Activated naive CD8-positive, alpha-beta T cell treated with anti-CD3 and anti-CD28 coated beads, Interleukin-2, amount 10 ng/mL, durations not matched to agents 7 days and 5 days (primary cell): Measurements from ENCODE around the gene TIGD3. TPM values are rescaled to one million over a fixed set of nuclear protein-coding genes. Genes with fewer than 3 reads are reported as not detected.

Experiments
- ATAC-seq: fragments of 150-1000 bp; cut with Tn5 transposase; one replicate; pipeline ENCODE4 v1.10.0; 2021; ENCODE audit warnings: low read depth, moderate library complexity
- POLR2A ChIA-PET: fragments of 350-600 bp; sonication (Branson Sonifier 250); formaldehyde crosslinking; loops from one replicate; lab custom pipeline; 2021; ENCODE audit warnings: antibody characterized with exemption; lab: Charles Lee
- DNase-seq: peaks from one replicate; pipeline ENCODE4 v3.0.0; 2021
- H3K27ac Mint-ChIP-seq: one replicate; pipeline ENCODE4 v1.8.0; 2022; ENCODE audit warnings: mild to moderate bottlenecking, mixed read lengths
- H3K27me3 Mint-ChIP-seq: one replicate; pipeline ENCODE4 v1.8.0; 2022; ENCODE audit warnings: mild to moderate bottlenecking, moderate library complexity, mixed read lengths
- H3K36me3 Mint-ChIP-seq: one replicate; pipeline ENCODE4 v1.8.0; 2021; ENCODE audit warnings: mild to moderate bottlenecking, mixed read lengths
- H3K4me1 Mint-ChIP-seq: one replicate; pipeline ENCODE4 v1.8.0; 2021; ENCODE audit warnings: mixed read lengths
- H3K4me3 Mint-ChIP-seq: one replicate; pipeline ENCODE4 v1.8.0; 2022; ENCODE audit warnings: mild to moderate bottlenecking, moderate library complexity, mixed read lengths
- H3K9me3 Mint-ChIP-seq: one replicate; pipeline ENCODE4 v1.8.0; 2021; ENCODE audit warnings: mixed read lengths
- total RNA-seq, 2 experiments: library from RNA; stranded (reverse); gene quantifications; one replicate each; pipeline ENCODE4 v1.2.3, GENCODE V29; 2021

The TIGD3 gene
- total RNA-seq: 1 to 10 TPM in 1 of 2 experiments, under 1 TPM in 1; 0.97 to 1.2 TPM

GRCh38 chr11:65354265-65355012 lies at the start of gene TIGD3:
Gene TIGD3, plus strand, starts transcription at chr11:65354751. Its CDS starts 1,058 bp downstream, at chr11:65355809.
- POLR2A ChIA-PET: interaction anchor here (0.7 to 1.1 kb wide), 2 partner anchors 21 to 212 kb away, joined by 3 to 4 read pairs; partner anchors contain the start of gene DPF2
- Mint-ChIP-seq H3K9me3 (no peaks in the 10 kb centered on the region), H3K27ac (peak within 1 kb of the TSS; percentile 91), H3K4me3 (peak within 1 kb of the TSS; percentile 93), H3K36me3 (peaks cover 7% of the 10 kb centered on the region), H3K27me3 (no peaks in the 10 kb centered on the region), H3K4me1 (peaks cover 14% of the 10 kb centered on the region)
- ATAC-seq (peak; percentile 97), DNase-seq (peak; percentile 97)

GRCh38 chr11:65305501-65306268 lies 48.9 kb upstream of the TIGD3 start:
- no peak overlapping the region for H3K27ac Mint-ChIP-seq
- no peak overlapping the region for H3K4me3 Mint-ChIP-seq
- DNase-seq: no peak
- H3K36me3 Mint-ChIP-seq: peaks cover 9% of the 10 kb centered on the region
- POLR2A ChIA-PET: no interaction called here
- no peaks in the 10 kb centered on the region for H3K4me1 Mint-ChIP-seq
- ATAC-seq: no peak
- no peaks in the 10 kb centered on the region for H3K27me3 Mint-ChIP-seq
- no peaks in the 10 kb centered on the region for H3K9me3 Mint-ChIP-seq

GRCh38 chr11:65307298-65308229 lies 47.0 kb upstream of the TIGD3 start:
- H3K27me3 Mint-ChIP-seq: no peaks in the 10 kb centered on the region
- H3K27ac Mint-ChIP-seq: no peak overlapping the region
- peaks cover 9% of the 10 kb centered on the region for H3K36me3 Mint-ChIP-seq
- H3K4me1 Mint-ChIP-seq: no peaks in the 10 kb centered on the region
- no peak for DNase-seq
- no peaks in the 10 kb centered on the region for H3K9me3 Mint-ChIP-seq
- no peak for ATAC-seq
- H3K4me3 Mint-ChIP-seq: no peak overlapping the region
- POLR2A ChIA-PET: no interaction called here

- Mint-ChIP-seq H3K4me1 (no peaks in the 10 kb centered on the region), H3K4me3 (no peak overlapping the region), H3K9me3 (no peaks in the 10 kb centered on the region), H3K27ac (no peak overlapping the region), H3K36me3 (peaks cover 9% of the 10 kb centered on the region), H3K27me3 (peaks cover 4% of the 10 kb centered on the region)
- no peak for ATAC-seq
- DNase-seq: no peak
- POLR2A ChIA-PET: interaction anchor here (0.6 to 1.4 kb wide), 2 partner anchors 12 to 164 kb away, joined by 3 read pairs; no protein-coding TSS in a partner anchor
Observed at GRCh38 chr11:65308281-65308891, 46.2 kb upstream of the TIGD3 start.

- peaks cover 3% of the 10 kb centered on the region for H3K4me1 Mint-ChIP-seq
- H3K27me3 Mint-ChIP-seq: peaks cover 10% of the 10 kb centered on the region
- POLR2A ChIA-PET: interaction anchor here (0.6 to 1.4 kb wide), 2 partner anchors 13 to 165 kb away, joined by 3 read pairs; no protein-coding TSS in a partner anchor
- no peak for ATAC-seq
- no peaks in the 10 kb centered on the region for H3K9me3 Mint-ChIP-seq
- H3K27ac Mint-ChIP-seq: no peak overlapping the region
- DNase-seq: no peak
- peaks cover 4% of the 10 kb centered on the region for H3K36me3 Mint-ChIP-seq
- no peak overlapping the region for H3K4me3 Mint-ChIP-seq
Observed at GRCh38 chr11:65309006-65309405, 45.5 kb upstream of the TIGD3 start.

GRCh38 chr11:65310215-65310614 lies 44.3 kb upstream of the TIGD3 start:
- Mint-ChIP-seq H3K36me3 (no peaks in the 10 kb centered on the region), H3K4me1 (peaks cover 3% of the 10 kb centered on the region), H3K27me3 (peaks cover 13% of the 10 kb centered on the region), H3K27ac (no peak overlapping the region), H3K4me3 (no peak overlapping the region), H3K9me3 (no peaks in the 10 kb centered on the region)
- DNase-seq (no peak), ATAC-seq (no peak)
- POLR2A ChIA-PET: interaction anchor here (0.6 kb wide), 1 partner anchor 113 kb away, joined by 4 read pairs; no protein-coding TSS in a partner anchor

- H3K27ac Mint-ChIP-seq: no peak overlapping the region
- DNase-seq: no peak
- H3K27me3 Mint-ChIP-seq: peaks cover 13% of the 10 kb centered on the region
- H3K4me3 Mint-ChIP-seq: no peak overlapping the region
- no peaks in the 10 kb centered on the region for H3K36me3 Mint-ChIP-seq
- H3K9me3 Mint-ChIP-seq: no peaks in the 10 kb centered on the region
- POLR2A ChIA-PET: interaction anchor here (0.6 kb wide), 1 partner anchor 113 kb away, joined by 4 read pairs; no protein-coding TSS in a partner anchor
- no peak for ATAC-seq
- H3K4me1 Mint-ChIP-seq: peaks cover 4% of the 10 kb centered on the region
Observed at GRCh38 chr11:65310736-65311135, 43.8 kb upstream of the TIGD3 start.

- no peak overlapping the region for H3K4me3 Mint-ChIP-seq
- ATAC-seq (no peak), DNase-seq (no peak)
- H3K27ac Mint-ChIP-seq: no peak overlapping the region
- peaks cover 6% of the 10 kb centered on the region for H3K4me1 Mint-ChIP-seq
- H3K36me3 Mint-ChIP-seq: no peaks in the 10 kb centered on the region
- POLR2A ChIA-PET: interaction anchor here (1.9 kb wide), 1 partner anchor 11 kb away, joined by 7 read pairs; no protein-coding TSS in a partner anchor
- peaks cover 17% of the 10 kb centered on the region for H3K27me3 Mint-ChIP-seq
- H3K9me3 Mint-ChIP-seq: no peaks in the 10 kb centered on the region
Observed at GRCh38 chr11:65311170-65311678, 43.3 kb upstream of the TIGD3 start.

- Mint-ChIP-seq H3K27me3 (peaks cover 20% of the 10 kb centered on the region), H3K4me3 (peak within 1 kb of the TSS; percentile 74), H3K36me3 (no peaks in the 10 kb centered on the region), H3K9me3 (no peaks in the 10 kb centered on the region), H3K4me1 (peaks cover 6% of the 10 kb centered on the region), H3K27ac (no peak within 1 kb of the TSS)
- DNase-seq (peak; percentile 85), ATAC-seq (peak; percentile 89)
- POLR2A ChIA-PET: interaction anchor here (1.5 to 2.3 kb wide), 3 partner anchors 39 to 89 kb away, joined by 4 to 10 read pairs (median 8); partner anchors contain the start of gene POLA2
Observed at GRCh38 chr11:65314501-65315203, 39.9 kb upstream of the TIGD3 start, which contains the start of gene CDC42EP2. Gene CDC42EP2, plus strand, starts transcription at chr11:65314866. Its CDS starts 6,033 bp downstream, at chr11:65320899.

GRCh38 chr11:65315204-65315865 lies 39.2 kb upstream of the TIGD3 start:
- H3K27me3 Mint-ChIP-seq: peaks cover 20% of the 10 kb centered on the region
- peak overlapping the region; percentile 74 for H3K4me3 Mint-ChIP-seq
- H3K27ac Mint-ChIP-seq: no peak overlapping the region
- peaks cover 6% of the 10 kb centered on the region for H3K4me1 Mint-ChIP-seq
- POLR2A ChIA-PET: interaction anchor here (0.9 to 2.3 kb wide), 5 partner anchors 13 to 90 kb away, joined by 4 to 12 read pairs (median 8); partner anchors contain the start of gene POLA2
- DNase-seq: peak; percentile 92
- H3K9me3 Mint-ChIP-seq: no peaks in the 10 kb centered on the region
- peak; percentile 53 for ATAC-seq
- no peaks in the 10 kb centered on the region for H3K36me3 Mint-ChIP-seq

- no peak for DNase-seq
- Mint-ChIP-seq H3K27ac (no peak overlapping the region), H3K4me1 (peaks cover 6% of the 10 kb centered on the region), H3K36me3 (no peaks in the 10 kb centered on the region), H3K27me3 (peaks cover 22% of the 10 kb centered on the region), H3K4me3 (peak overlapping the region; percentile 74), H3K9me3 (no peaks in the 10 kb centered on the region)
- no peak for ATAC-seq
- POLR2A ChIA-PET: interaction anchor here (0.9 to 2.3 kb wide), 5 partner anchors 13 to 90 kb away, joined by 4 to 12 read pairs (median 8); partner anchors contain the start of gene POLA2
Observed at GRCh38 chr11:65315866-65316226, 38.7 kb upstream of the TIGD3 start.
